ENCODE results near the gene NPC1. TPM values are rescaled to one million over a fixed set of nuclear protein-coding genes. Genes with fewer than 3 reads are reported as not detected.
"Not testable (repeated sequence)": the region's sequence is repeated elsewhere in the genome, so short reads cannot be mapped to it uniquely, and the experiment has no call there.

NPC1 gene
- total RNA-seq, 2 donors from 2014 or later = 43.6 to 44.9 TPM

GRCh38 chr18:23565916-23566547 lies 20.3 kb downstream of the NPC1 start:
- no peak for DNase-seq
- Mint-ChIP-seq H3K27me3 (ENCODE audit: insufficient read depth) (no peaks in the 10 kb centered on the region), H3K4me1 (peaks cover 7% of the 10 kb centered on the region), H3K4me3 (no peak overlapping the region), H3K27ac (no peak overlapping the region), H3K36me3 (ENCODE audit: low read depth) (peaks cover 71% of the 10 kb centered on the region), H3K9me3 (no peaks in the 10 kb centered on the region)
- no peaks in the 10 kb centered on the region for H3K9me3 ChIP-seq (ENCODE audit: control insufficient read depth, low read length)
- no peaks in the 10 kb centered on the region for H3K4me1 ChIP-seq (ENCODE audit: control insufficient read depth, insufficient read depth, low read length)
- no peak overlapping the region for H3K9ac ChIP-seq (ENCODE audit: extremely low read depth, low read length, poor library complexity, severe bottlenecking)
- no peak overlapping the region for H3K4me3 ChIP-seq (ENCODE audit: low read length)
- no peak overlapping the region for H3K27ac ChIP-seq (ENCODE audit: low read depth, low read length)
- TF ChIP-seq CTCF (conservative IDR thresholded peaks at IDR 0.05) = no peak
- no peaks in the 10 kb centered on the region for H3K27me3 ChIP-seq (ENCODE audit: control insufficient read depth, insufficient read depth, low read length, poor library complexity, severe bottlenecking)
- peaks cover 75% of the 10 kb centered on the region for H3K36me3 ChIP-seq (ENCODE audit: control insufficient read depth, insufficient read depth, low read length)
- 94% methylated on average over 3 of the region's 3 CpGs for WGBS, 2 experiments (ENCODE audit: insufficient coverage in 1 of 2, insufficient read length in 1 of 2)

GRCh38 chr18:23563377-23564043 lies 22.8 kb downstream of the NPC1 start:
- Histone ChIP-seq H3K9ac (ENCODE audit: extremely low read depth, low read length, poor library complexity, severe bottlenecking) (no peak overlapping the region), H3K4me3 (ENCODE audit: low read length) (no peak overlapping the region), H3K36me3 (ENCODE audit: control insufficient read depth, insufficient read depth, low read length) (peaks cover 69% of the 10 kb centered on the region), H3K4me1 (ENCODE audit: control insufficient read depth, insufficient read depth, low read length) (no peaks in the 10 kb centered on the region), H3K9me3 (ENCODE audit: control insufficient read depth, low read length) (no peaks in the 10 kb centered on the region), H3K27ac (ENCODE audit: low read depth, low read length) (no peak overlapping the region), H3K27me3 (ENCODE audit: control insufficient read depth, insufficient read depth, low read length, poor library complexity, severe bottlenecking) (no peaks in the 10 kb centered on the region)
- TF ChIP-seq CTCF (conservative IDR thresholded peaks at IDR 0.05) = no peak
- no peak overlapping the region for H3K4me3 Mint-ChIP-seq
- WGBS, 2 experiments (ENCODE audit: insufficient coverage in 1 of 2, insufficient read length in 1 of 2) = 95 to 100% methylated on average over 2 of the region's 2 CpGs
- no peaks in the 10 kb centered on the region for H3K27me3 Mint-ChIP-seq (ENCODE audit: insufficient read depth)
- H3K4me1 Mint-ChIP-seq = peaks cover 7% of the 10 kb centered on the region
- no peak overlapping the region for H3K27ac Mint-ChIP-seq
- H3K36me3 Mint-ChIP-seq (ENCODE audit: low read depth) = peaks cover 67% of the 10 kb centered on the region
- no peaks in the 10 kb centered on the region for H3K9me3 Mint-ChIP-seq
- no peak for DNase-seq

DNA sequence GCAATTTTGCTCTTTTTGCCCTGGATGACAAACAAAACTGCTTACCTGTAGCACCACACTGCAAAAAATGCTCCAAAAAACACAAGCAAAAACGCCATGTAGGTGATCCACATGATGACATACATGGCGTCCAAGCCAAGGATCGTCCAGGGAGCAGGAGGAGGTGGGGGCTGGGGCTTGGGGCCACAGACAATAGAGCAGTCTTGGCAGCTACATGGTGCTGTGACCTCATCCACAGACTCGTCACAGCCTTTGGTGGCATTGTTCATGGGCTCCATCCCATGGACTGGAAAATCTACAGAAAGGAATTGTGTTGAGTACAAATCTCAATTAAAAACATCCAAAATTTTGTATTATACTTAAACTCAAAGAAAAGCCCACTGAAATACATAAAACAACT lies 26.1 kb downstream of the NPC1 start:
- no peaks in the 10 kb centered on the region for H3K9me3 Mint-ChIP-seq
- H3K27me3 Mint-ChIP-seq (ENCODE audit: insufficient read depth) = no peaks in the 10 kb centered on the region
- H3K27ac Mint-ChIP-seq = no peak overlapping the region
- no peak overlapping the region for H3K4me3 Mint-ChIP-seq
- 96 to 100% methylated on average over 3 to 4 of the region's 4 CpGs for WGBS, 2 experiments (ENCODE audit: insufficient coverage in 1 of 2, insufficient read length in 1 of 2)
- Histone ChIP-seq H3K27me3 (ENCODE audit: control insufficient read depth, insufficient read depth, low read length, poor library complexity, severe bottlenecking) (no peaks in the 10 kb centered on the region), H3K9me3 (ENCODE audit: control insufficient read depth, low read length) (no peaks in the 10 kb centered on the region), H3K27ac (ENCODE audit: low read depth, low read length) (no peak overlapping the region), H3K4me1 (ENCODE audit: control insufficient read depth, insufficient read depth, low read length) (no peaks in the 10 kb centered on the region), H3K9ac (ENCODE audit: extremely low read depth, low read length, poor library complexity, severe bottlenecking) (no peak overlapping the region), H3K4me3 (ENCODE audit: low read length) (no peak overlapping the region), H3K36me3 (ENCODE audit: control insufficient read depth, insufficient read depth, low read length) (peaks cover 69% of the 10 kb centered on the region)
- no peak for TF ChIP-seq CTCF (conservative IDR thresholded peaks at IDR 0.05)
- peaks cover 7% of the 10 kb centered on the region for H3K4me1 Mint-ChIP-seq
- H3K36me3 Mint-ChIP-seq (ENCODE audit: low read depth) = peaks cover 71% of the 10 kb centered on the region
- no peak for DNase-seq

DNA sequence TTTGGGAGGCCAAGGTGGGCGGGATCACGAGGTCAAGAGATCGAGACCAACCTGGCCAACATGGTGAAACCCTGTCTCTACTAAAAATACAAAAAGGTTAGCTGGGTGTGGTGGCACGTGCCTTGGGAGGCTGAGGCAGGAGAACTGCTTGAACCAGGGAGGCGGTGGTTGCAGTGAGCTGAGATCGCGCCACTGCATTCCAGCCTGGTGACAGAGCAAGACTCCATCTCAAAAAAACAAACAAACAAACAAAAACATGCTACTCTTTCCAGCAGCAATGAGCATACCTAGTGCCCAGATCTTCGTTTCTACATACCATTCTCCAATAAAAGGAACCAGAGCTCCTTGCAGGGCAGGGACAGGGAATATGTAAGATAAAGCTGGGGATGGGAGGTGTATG lies 28.8 kb downstream of the NPC1 start:
- H3K4me1 ChIP-seq (ENCODE audit: control insufficient read depth, insufficient read depth, low read length); H3K4me3 Mint-ChIP-seq; H3K27me3 ChIP-seq (ENCODE audit: control insufficient read depth, insufficient read depth, low read length, poor library complexity, severe bottlenecking); H3K9me3 Mint-ChIP-seq; H3K4me1 Mint-ChIP-seq; H3K27me3 Mint-ChIP-seq (ENCODE audit: insufficient read depth); H3K27ac ChIP-seq (ENCODE audit: low read depth, low read length); H3K4me3 ChIP-seq (ENCODE audit: low read length); H3K27ac Mint-ChIP-seq; H3K9me3 ChIP-seq (ENCODE audit: control insufficient read depth, low read length); DNase-seq; H3K9ac ChIP-seq (ENCODE audit: extremely low read depth, low read length, poor library complexity, severe bottlenecking): not testable (repeated sequence)
- H3K36me3 Mint-ChIP-seq (ENCODE audit: low read depth) = peaks cover 73% of the 10 kb centered on the region
- H3K36me3 ChIP-seq (ENCODE audit: control insufficient read depth, insufficient read depth, low read length) = peaks cover 80% of the 10 kb centered on the region
- 95 to 99% methylated on average over 6 to 8 of the region's 8 CpGs for WGBS, 2 experiments (ENCODE audit: insufficient coverage in 1 of 2, insufficient read length in 1 of 2)

All from endodermal cell (in vitro differentiated cells).